NOMO-1 treated with dmso at 0.1 percent for 144 hours (cell line): Measurements from ENCODE around the gene CNDP1.
A peak's percentile ranks its signal among the peaks of the same experiment; 100 is the strongest.

Source experiments
- DNase-seq: peaks from one replicate; lab custom pipeline; 2025; ENCODE audit not compliant: unreplicated experiment; lab: John Stamatoyannopoulos, UW

The CNDP1 gene

GRCh38 chr18:74616494-74616893 is 82.2 kb downstream of the CNDP1 start:
- no peak for DNase-seq

- DNase-seq, result no peak
These were observed 83.2 kb downstream of the CNDP1 start for GRCh38 chr18:74617486-74617885.

- peak; percentile 37 for DNase-seq
These were observed 87.8 kb downstream of the CNDP1 start for GRCh38 chr18:74622072-74622471.

- no peak for DNase-seq
These were observed 88.9 kb downstream of the CNDP1 start for GRCh38 chr18:74623047-74623816.

GRCh38 chr18:74624466-74624865 is 90.2 kb downstream of the CNDP1 start:
- DNase-seq, result no peak

- DNase-seq, result no peak
These were observed 90.9 kb downstream of the CNDP1 start for GRCh38 chr18:74625157-74625556.

GRCh38 chr18:74626049-74626874 is 92.0 kb downstream of the CNDP1 start:
- no peak for DNase-seq

- no peak for DNase-seq
These were observed 96.5 kb downstream of the CNDP1 start for GRCh38 chr18:74630804-74631203.

GRCh38 chr18:74631212-74631611 is 96.9 kb downstream of the CNDP1 start:
- no peak for DNase-seq

- DNase-seq, result no peak
These were observed 97.5 kb downstream of the CNDP1 start for GRCh38 chr18:74631623-74632350.

GRCh38 chr18:74632351-74632679 is 98.0 kb downstream of the CNDP1 start:
- no peak for DNase-seq

- DNase-seq, result no peak
These were observed 98.6 kb downstream of the CNDP1 start for GRCh38 chr18:74632856-74633255.

GRCh38 chr18:74633652-74634352 is 99.5 kb downstream of the CNDP1 start:
- DNase-seq, result no peak

- no peak for DNase-seq
These were observed 101.1 kb downstream of the CNDP1 start for GRCh38 chr18:74635224-74635975.
